HG03103 (cell line): ENCODE measurements around the gene LAMA4.

Experiments used
- ATAC-seq: cut with Tn5 transposase; IDR thresholded peaks from one replicate; pipeline ENCODE4 v1.9.1; 2021; ENCODE audit warnings: low read depth; ENCODE audit not compliant: unreplicated experiment

The LAMA4 gene

DNA sequence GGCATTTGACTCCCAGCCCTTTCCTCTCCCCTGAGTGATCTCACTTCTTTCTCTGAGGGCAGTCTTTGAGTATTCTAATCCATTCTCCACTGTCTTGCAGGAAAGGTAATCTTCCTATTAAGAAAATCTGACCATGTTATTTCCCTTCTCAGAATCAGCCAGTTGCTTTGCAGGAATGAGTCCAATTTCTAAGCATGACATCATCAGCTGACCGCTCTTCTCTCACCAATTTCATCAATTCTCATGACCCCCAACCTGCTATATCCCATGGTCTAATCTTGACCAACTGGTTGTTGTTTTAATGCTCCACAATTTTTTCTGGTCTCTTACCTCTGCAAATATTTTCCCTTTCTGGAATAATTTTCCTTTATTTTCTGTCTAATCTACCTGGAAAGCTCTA is 93.6 kb downstream of the LAMA4 start:
- ATAC-seq, result no peak

DNA sequence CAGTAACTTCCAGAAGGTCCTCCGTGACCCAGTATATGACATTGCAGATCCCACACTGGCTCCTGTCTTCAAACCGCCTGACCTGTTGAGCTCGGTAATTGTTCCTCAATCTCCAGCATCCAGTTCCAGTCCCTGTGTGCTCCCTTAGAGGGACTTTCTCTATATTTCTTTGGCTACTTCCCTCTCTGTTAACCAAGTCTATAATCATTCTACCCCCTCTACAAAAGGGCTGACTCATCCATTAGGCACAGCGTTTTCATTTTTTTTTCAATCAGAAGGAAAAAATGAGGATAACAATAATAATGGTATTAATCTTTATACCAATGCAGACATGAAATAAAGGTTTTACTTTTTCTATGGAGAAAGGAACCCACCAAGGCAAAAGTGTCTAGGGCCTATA is 97.7 kb downstream of the LAMA4 start:
- ATAC-seq, result no peak

DNA sequence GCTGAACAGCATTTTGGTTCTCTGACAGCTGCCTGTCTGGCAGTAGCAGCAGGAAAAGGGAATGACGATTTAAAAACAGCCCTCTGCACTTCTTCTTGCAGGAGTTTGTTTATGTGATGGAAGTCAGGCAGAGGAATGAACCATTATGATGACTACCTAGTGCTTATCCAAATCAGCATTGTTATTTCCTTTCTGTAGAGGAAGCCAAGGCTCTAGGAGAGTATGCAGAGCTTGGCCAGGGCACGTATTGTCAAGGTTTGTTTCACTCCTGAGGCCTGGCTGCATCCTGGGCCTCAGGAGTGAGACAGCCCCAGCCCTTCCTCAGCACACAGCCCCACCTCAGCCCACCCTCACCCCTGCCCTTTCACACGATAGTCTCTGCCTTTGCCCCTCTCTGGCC is 98.5 kb downstream of the LAMA4 start:
- ATAC-seq, result no peak

DNA sequence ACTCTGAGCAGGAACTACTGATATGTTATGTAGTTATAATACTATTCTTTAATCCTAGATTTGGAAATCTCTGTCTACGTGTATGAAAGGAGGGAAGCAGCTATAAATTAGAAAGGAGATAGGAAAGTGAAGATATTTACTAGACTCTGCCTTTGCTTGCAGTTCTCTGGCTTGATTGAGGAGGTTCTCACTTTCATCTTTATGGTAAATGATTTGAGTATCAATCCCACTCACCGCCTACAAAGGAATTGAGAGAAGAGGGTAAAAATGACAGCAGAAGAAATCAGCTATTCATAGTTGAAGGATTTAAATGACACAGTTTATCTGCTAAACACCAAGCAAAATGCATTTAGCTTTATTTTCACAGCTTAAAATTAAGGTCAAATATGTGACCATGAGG is 99.7 kb downstream of the LAMA4 start:
- ATAC-seq, result no peak

DNA sequence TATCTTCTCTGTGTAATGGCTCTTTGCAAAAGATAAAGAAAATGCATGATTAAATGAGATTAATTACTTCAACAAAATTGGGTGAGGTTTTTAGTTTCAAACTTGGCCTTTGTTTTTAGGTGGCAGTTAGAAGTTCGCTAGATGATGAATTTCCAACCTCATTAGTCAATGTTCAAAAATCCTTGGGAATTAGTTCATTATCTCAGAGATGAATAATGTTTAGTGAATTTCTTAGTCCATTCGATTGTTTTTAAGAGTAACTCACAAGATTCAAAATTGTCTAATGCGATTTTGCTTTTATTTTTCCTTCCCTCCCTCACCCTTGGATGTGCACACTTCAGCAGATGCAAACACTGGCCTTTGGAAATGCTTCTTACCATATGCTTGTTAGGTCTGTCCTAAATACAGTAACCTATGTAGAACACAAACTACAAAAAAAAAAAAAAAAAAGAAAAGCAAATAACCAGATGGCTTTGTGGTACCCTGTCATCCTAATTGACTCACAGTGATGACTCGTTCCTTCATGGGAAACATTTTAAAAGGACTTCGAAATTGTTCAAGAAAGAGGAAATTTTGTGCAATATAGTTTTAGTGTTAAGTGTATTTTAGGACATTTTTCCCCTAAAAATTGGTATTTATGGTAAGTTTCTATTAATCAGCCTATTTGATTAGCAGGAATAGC is 100.3 kb downstream of the LAMA4 start:
- no peak for ATAC-seq

DNA sequence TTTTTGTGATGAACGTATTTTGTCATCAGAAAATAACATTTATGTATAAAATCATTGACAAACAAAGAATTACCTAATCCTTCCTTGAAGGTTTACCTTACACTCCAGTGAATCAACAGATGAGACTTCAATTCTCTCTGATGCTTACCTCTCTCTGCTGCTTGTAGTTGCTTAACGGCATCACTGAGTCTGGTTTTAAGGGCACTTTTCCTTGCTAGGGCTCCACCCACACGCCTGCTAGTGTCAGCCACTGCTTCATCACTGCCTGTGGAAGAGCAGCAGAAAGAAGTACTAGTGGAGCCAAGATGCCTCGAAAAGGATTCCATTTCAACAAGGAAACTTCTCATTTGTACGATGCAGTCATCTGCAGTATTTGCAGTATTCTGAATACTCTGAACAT is 104.0 kb downstream of the LAMA4 start:
- no peak for ATAC-seq

DNA sequence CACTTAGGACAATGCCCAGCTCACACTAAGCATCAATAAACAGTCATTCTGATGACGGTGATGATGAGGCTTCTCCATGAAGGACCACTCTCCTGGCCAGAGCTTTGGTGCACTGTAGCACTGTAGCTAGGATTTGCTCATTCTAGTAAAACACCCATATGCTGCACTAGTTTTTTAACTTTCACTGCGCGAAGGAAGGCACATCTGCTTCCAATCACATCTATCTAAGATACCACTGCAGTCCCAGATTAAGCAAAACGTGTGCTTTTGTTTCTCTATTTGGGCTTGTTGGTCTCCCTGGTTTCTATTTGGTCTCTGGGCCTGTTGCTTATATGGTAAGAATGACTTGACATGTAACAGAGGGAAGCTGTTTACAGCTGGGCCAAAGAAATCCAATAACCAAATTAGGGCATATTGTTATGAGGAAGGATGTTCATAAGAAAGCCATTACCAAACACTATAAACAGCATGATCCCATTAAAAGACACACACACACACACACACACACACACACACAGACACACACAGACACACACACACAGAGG is 104.6 kb downstream of the LAMA4 start:
- no peak for ATAC-seq

DNA sequence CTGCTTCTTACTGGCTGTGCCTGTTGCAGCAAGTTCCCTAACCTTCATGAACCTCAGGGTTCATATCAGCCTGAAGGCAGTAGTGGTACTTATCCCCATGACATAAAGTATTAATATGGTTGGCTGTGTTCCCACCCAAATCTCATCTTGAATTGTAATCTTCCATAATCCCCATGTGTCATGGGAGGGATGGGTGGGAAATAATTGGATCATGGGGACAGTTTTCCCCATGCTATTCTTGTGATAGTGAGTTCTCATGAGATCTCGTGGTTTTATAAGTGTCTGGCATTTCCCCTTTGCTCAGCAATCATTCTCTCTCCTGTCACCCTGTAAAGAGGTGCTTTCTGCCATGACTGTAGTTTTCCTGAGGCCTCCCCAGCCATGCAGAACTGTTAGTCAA is 105.1 kb downstream of the LAMA4 start:
- ATAC-seq, result no peak

DNA sequence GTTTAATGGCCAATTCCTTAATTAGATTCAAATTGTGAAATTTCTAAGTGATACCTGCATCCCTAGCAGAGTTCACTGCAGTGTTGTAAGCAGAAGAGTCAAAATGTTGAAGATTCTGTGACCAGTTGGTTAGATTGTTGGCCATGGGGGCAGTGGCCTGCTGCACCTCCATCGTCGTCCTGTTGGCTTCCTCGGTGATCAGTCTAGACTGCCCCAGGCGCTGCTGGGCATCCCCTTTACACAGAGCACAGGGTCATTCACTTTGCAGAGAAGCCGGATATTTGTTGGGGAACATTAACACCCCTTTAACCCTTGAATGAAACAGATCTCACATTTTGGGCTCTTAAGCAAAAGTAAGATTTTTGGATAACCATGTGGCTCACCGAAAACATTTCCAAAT is 106.3 kb downstream of the LAMA4 start:
- ATAC-seq, result no peak

DNA sequence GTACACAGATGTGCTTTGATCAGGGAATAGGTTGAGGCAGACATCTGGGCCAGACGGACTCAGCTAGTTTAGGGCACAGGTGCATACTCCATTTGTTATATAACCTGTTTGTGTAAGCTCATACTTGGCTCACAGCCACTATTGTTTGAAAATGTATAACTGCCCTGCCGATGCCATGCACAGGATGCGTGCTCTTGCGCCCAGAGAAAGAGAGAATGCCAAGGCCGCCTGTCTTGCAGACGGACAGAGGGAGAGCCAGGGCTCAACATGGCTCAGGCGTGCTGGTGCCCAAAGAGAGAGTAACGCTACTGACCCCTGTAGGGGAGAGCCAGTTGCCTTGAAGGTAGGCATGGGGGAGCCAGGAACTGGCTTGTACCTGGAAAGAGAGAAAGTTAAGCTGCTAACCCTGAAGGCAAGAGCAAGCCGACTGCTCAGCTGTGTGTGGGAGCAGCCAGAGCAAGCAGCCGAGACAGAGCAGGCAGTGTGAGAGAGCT is 109.2 kb downstream of the LAMA4 start:
- no peak for ATAC-seq

DNA sequence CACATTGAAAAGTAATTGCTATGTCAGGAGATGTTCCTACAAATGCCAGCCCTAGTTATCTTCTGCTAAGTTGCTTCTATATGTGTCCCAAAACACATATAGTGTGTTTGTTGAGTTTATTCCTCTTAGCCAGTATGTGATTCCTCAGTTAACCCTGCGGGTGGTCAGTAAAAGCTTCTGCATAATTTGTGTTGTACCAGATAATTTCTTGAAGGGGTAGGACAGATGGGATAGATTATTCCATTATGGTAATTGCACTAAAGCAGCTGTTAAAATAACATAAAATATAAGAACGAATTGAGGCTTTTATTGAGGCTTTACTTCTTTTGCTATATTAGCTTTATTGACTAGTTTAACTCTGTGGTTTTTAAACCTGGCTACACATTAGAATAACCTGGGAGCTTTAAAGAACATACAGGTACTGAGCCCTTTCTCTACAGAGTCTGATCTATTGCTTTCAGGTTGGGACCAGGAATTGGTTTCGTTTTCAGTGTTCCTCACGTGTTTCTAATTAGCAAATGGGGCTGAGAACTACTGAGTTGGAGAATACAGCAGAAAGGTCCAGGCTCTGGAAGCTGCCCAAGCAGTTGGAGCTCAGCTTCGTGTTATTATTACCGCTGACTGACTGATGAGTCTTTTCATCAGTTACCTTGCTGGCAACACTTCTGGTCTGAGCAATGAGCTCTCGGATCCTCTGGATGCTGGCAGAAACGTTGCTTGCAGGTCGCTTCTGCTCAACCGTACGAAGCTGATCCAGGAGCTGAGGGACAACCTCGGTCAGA is 110.0 kb downstream of the LAMA4 start:
- no peak for ATAC-seq

DNA sequence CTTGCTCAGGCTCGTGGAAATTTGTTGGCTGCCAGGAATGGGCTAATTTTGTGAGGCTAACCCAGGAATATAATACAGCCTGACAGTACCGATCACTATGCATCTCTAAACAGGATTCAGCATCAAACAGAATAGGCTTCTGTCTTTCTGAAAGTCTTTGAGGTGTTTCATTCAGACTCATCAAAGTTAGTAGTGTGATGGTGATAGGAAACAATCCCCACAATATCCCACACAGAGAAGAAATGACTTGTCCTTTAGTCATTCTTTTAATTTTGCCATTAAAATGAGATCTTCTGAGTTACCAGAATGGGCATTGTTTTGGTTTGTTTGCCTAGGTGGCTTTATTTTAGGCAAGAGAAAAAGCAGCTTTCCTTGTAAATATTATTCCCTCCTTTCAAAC is 112.7 kb downstream of the LAMA4 start:
- no peak for ATAC-seq

DNA sequence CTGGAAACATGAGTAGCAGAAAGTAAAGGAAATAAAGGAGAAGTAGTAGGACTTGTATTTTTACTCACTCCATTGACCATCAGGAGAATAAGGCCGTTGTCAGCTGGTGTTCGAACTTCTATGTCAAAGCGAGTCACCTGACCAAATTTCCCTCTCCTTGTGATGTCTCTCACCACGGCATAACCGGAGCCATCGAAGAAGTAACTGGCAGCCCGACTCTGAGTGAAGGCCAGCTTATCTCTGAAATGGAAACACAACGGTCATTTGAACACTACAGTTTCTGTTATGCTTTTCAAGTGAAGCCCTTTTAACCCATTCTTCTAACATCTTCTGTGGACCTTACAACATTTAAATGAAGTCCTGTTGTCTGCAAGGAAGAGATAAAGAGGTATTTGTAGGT is 115.3 kb downstream of the LAMA4 start:
- ATAC-seq, result no peak

DNA sequence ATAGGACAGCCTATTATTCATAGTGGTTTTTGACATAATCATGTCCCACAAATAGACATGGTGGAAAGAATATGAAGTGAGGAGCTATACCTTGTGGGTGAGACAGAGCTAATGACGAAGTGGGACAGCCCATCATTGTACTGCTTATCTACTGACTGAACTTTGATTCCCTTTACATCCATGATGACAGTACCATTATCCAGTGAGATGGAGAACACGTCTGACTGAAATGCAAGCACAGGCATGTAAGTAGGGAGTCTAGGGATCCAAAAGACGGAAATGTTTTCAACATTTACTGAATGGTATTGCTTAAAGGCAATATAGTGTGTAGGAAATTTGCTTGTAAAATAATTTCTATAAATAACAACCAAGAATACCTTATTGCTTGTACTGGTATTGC is 123.5 kb downstream of the LAMA4 start:
- ATAC-seq, result no peak

DNA sequence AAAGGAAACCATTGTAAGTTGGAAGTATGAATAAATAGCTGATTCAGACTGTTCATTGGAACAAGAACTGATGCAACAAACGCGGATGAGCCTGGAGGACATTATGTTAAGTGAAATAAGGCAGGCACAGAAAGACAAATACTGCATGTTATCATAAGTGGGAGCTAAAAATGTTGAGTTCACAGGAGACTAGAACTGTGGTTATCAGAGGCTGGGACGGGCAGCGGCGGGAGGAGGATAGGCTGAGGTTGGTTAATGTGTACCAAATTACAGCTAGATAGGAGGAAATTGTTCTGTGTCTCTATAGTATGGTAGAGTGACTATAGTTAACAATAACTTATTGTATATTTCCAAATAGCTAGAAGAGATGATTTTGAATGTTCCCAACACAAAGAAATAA is 126.2 kb downstream of the LAMA4 start:
- no peak for ATAC-seq

DNA sequence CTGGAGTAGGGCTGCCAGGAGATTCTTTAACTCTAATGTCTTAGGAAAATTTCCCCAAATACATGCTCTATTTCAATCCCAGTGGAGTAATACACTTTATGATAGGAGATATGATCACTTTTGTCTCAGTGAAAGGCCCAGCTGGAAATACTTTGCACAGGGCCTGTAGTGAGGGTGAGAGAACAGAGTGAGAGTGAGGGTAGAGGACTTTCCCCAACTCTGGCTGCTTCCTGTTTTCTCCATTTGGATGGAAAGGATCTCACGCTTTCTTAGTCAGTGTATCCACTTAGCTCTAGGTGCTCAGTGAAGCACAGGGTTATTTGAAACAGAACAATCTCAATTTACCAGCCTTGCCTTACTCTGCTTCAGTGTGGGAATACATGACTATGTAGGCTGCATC is 130.4 kb downstream of the LAMA4 start:
- ATAC-seq, result no peak

DNA sequence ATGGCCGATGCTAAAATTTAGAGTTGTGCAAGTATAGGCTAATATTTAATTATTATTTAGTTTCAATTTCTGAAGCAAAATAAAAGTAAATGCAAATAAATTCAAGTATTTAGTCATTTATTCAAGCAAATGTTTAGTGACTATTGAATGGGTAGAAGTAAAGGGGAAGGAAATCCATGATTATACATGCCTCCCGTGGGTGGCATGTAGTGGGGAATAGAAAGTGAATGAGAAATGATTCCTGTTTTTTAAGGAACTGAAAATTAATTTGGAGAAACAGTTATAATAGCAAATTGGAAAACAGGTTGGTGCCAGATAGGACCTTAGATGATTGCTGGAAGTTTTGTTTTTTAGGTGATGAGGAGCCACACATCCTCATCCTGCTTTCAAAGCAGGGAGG is 131.6 kb downstream of the LAMA4 start:
- no peak for ATAC-seq

DNA sequence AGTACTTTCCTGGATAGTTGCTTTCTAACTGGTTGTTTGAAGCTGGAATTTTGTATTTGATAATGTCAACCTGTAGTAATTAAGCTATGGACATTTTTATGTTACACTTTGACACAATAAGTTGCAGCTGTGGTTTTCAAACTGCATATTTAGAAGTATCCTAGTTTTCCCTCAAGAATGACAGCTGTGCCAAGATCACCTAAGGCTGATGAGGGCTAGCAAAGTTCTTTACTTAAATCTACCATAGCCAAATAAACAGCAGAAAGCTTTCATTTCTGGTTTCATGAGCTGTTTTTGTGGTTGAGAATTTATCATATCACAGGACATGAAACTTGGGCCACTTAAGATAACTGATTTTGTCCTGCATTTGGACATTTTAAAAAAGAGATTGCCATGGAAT is 136.3 kb downstream of the LAMA4 start:
- no peak for ATAC-seq

DNA sequence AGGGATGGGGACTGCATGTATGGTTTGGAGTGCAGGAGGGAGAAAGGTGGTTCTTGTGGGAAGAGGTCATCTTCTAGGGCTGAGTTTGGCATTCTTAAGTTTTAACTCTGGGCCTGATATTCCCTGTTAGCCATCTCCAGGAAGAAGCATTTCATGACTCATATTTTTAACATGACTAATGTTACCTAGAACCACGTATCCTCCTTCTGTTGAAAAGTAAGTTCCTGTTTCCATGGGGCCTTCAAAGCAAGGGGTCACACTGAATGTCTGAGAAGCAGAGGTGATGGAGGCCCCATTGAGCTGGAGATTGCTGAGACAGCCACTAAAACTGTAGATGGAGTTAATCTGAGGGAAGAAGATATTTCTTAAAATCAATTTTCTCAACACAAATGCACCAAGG is 136.8 kb downstream of the LAMA4 start:
- no peak for ATAC-seq

DNA sequence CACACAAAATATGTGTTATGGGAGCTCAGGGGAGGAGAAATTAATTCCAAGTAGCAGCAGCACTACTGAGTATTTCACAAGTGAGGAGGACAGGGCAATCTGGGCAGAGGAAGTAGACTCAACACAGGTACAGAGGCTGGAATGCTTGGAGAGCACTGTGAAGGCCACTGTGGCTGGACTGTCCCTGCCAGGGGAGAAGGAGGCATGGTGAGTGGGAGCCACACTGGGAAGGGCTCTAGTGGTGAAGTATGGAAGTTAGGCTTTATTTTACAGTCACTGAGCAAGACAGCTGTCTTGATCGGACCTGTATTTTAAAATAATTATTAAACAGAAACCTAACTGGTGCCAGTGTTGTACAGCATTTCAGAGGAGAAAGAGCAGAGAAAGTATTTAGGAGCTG is 138.1 kb downstream of the LAMA4 start:
- ATAC-seq, result no peak

DNA sequence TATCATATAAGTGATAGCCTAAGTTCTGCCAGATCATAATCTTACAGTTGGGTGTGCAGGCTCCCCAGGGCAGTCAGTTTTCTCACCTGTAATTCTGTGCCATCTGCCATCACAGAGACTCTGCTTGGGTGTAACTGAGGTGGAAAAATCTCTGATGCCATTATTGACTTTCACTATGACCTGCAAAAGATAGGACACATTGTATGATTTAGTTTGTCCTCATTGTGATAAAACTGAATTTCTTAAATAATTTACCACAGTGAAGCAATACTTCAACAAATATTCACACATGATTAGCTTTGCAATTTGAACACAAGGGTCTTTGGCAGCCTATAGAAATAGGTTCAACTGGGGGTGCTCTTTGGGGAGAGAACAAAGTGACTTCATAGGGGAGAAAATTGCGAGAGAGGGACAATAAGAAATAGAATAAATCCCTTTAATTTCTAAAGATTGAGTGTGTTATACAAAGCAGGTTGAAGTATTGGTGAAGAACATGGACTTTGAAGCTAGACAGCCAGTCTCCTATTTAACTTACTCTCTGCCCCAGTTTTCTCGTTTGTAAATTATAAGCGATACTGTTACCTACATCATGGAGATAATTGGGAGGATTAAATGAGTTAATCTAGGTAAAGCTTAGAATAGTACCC is 139.7 kb downstream of the LAMA4 start:
- no peak for ATAC-seq
